Mammary epithelial cell (primary cell): ENCODE results near the gene CTIF.

Experiments used
- EZH2 ChIP-seq: IDR thresholded peaks from 2 replicates; pipeline ENCODE4 v1.6.1; 2012; ENCODE audit warnings: low read length, inconsistent platforms, borderline replicate concordance
- TF ChIP-seq, protein P1 (sequence below), 2 donors: IDR thresholded peaks in 1 of 2; conservative IDR thresholded peaks in 1 of 2; 2 replicates each; pipeline ENCODE4 v1.5.1; 2011 to 2012; ENCODE audit warnings: inconsistent platforms in 2 of 2, low read length in 2 of 2, mild to moderate bottlenecking in 2 of 2, control low read depth in 1 of 2, low read depth in 1 of 2; ENCODE audit not compliant: insufficient read depth in 1 of 2; ENCODE audit errors: extremely low read depth in 1 of 2

DNA sequence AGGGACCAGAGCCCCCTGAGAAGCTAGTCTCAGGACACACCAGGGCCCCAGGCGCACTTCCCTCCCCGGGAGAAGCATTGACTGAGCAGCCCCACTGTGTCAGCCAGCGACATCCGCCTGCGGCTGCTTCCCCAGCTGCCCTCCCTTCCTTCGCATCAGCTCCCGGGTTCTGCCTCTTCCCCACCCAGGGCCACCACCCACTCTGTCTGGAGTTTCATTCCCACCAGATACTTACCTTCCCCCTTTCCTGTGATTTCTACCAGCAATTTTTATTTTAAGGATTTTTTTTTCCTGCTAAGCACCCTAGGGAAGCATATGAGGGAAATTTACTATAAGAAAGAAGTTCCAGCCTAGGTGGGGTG lies 312.7 kb downstream of the CTIF start:
- TF ChIP-seq, protein P1, sequence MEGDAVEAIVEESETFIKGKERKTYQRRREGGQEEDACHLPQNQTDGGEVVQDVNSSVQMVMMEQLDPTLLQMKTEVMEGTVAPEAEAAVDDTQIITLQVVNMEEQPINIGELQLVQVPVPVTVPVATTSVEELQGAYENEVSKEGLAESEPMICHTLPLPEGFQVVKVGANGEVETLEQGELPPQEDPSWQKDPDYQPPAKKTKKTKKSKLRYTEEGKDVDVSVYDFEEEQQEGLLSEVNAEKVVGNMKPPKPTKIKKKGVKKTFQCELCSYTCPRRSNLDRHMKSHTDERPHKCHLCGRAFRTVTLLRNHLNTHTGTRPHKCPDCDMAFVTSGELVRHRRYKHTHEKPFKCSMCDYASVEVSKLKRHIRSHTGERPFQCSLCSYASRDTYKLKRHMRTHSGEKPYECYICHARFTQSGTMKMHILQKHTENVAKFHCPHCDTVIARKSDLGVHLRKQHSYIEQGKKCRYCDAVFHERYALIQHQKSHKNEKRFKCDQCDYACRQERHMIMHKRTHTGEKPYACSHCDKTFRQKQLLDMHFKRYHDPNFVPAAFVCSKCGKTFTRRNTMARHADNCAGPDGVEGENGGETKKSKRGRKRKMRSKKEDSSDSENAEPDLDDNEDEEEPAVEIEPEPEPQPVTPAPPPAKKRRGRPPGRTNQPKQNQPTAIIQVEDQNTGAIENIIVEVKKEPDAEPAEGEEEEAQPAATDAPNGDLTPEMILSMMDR (conservative IDR thresholded peaks at IDR 0.05 in 1 of 2, IDR thresholded peaks at IDR 0.05 in 1 of 2; ENCODE audit: extremely low read depth in 1 of 2, insufficient read depth in 1 of 2, low read depth in 1 of 2, low read length in 2 of 2): no peak
- TF ChIP-seq EZH2: no peak
